ENCODE measurements around the gene NMU. TPM values are rescaled to one million over a fixed set of nuclear protein-coding genes. Genes with fewer than 3 reads are reported as not detected.
A peak's percentile ranks its signal among the peaks of the same experiment; 100 is the strongest.

NMU gene
- total and polyA plus RNA-seq, 7 donors, result 1.7 to 2.5 TPM; not detected in 5

- no peaks in the 10 kb centered on the region for H3K27me3 ChIP-seq
- no peak overlapping the region for H3K27ac ChIP-seq
- H3K4me3 ChIP-seq, result no peak overlapping the region
- intact Hi-C loops (cut with DNase I), result no loop called here
- no peak for TF ChIP-seq POLR2AphosphoS5 (IDR thresholded peaks at IDR 0.05)
- TF ChIP-seq POLR2A (IDR thresholded peaks at IDR 0.05), result no peak
- no peak for TF ChIP-seq EP300 (IDR thresholded peaks at IDR 0.05)
- TF ChIP-seq CTCF (IDR thresholded peaks at IDR 0.05), result no peak
- 93 to 94% methylated on average over 5 of the region's 5 CpGs for WGBS, 2 donors
- no peak for DNase-seq
- no peaks in the 10 kb centered on the region for H3K9me3 ChIP-seq
- no peaks in the 10 kb centered on the region for H3K4me1 ChIP-seq
- H3K36me3 ChIP-seq, result no peaks in the 10 kb centered on the region
These were observed 18.0 kb upstream of the NMU start for GRCh38 chr4:55654131-55654530.

- Histone ChIP-seq H3K4me1 (no peaks in the 10 kb centered on the region), H3K36me3 (no peaks in the 10 kb centered on the region), H3K27ac (no peak overlapping the region), H3K4me3 (no peak overlapping the region), H3K27me3 (no peaks in the 10 kb centered on the region), H3K9me3 (no peaks in the 10 kb centered on the region)
- WGBS, 2 donors, result 78 to 83% methylated on average over 5 of the region's 5 CpGs
- intact Hi-C loops (cut with DNase I), result no loop called here
- no peak for DNase-seq
- no peak for TF ChIP-seq POLR2AphosphoS5 (IDR thresholded peaks at IDR 0.05)
- no peak for TF ChIP-seq POLR2A (IDR thresholded peaks at IDR 0.05)
- no peak for TF ChIP-seq EP300 (IDR thresholded peaks at IDR 0.05)
- TF ChIP-seq CTCF (IDR thresholded peaks at IDR 0.05), result no peak
These were observed 14.4 kb upstream of the NMU start for GRCh38 chr4:55650483-55650882.

- Histone ChIP-seq H3K4me3 (no peak overlapping the region), H3K36me3 (no peaks in the 10 kb centered on the region), H3K27ac (no peak overlapping the region), H3K9me3 (no peaks in the 10 kb centered on the region), H3K4me1 (peaks cover 0 to 16% (median 14%) of the 10 kb centered on the region in 4 donors), H3K27me3 (peaks cover 17 to 47% (median 20%) of the 10 kb centered on the region in 3 donors)
- intact Hi-C loops (cut with DNase I), result no loop called here
- no peak for DNase-seq
- 25 to 48% methylated on average over 12 of the region's 12 CpGs for WGBS, 2 donors
- TF ChIP-seq CTCF (IDR thresholded peaks at IDR 0.05), result no peak
- TF ChIP-seq POLR2AphosphoS5 (IDR thresholded peaks at IDR 0.05), result no peak
- no peak for TF ChIP-seq POLR2A (IDR thresholded peaks at IDR 0.05)
- no peak for TF ChIP-seq EP300 (IDR thresholded peaks at IDR 0.05)
These were observed 1.2 kb upstream of the NMU start for GRCh38 chr4:55637272-55637820.

- peaks cover 17 to 47% (median 20%) of the 10 kb centered on the region in 3 donors for H3K27me3 ChIP-seq
- WGBS, 2 donors, result 13 to 30% methylated on average over 7 of the region's 7 CpGs
- peaks cover 0 to 16% (median 14%) of the 10 kb centered on the region in 4 donors for H3K4me1 ChIP-seq
- no peaks in the 10 kb centered on the region for H3K9me3 ChIP-seq
- intact Hi-C loops (cut with DNase I), result no loop called here
- TF ChIP-seq POLR2A (IDR thresholded peaks at IDR 0.05) (no peak), EP300 (IDR thresholded peaks at IDR 0.05) (no peak), CTCF (IDR thresholded peaks at IDR 0.05) (no peak), POLR2AphosphoS5 (IDR thresholded peaks at IDR 0.05) (no peak)
- DNase-seq, result no peak
- peak overlapping the region in 1 of 4 donors; percentile 38 for H3K4me3 ChIP-seq
- no peaks in the 10 kb centered on the region for H3K36me3 ChIP-seq
- H3K27ac ChIP-seq, result no peak overlapping the region
These were observed 530 bp upstream of the NMU start for GRCh38 chr4:55636656-55636999.

GRCh38 chr4:55635282-55635681 lies 816 bp downstream of the NMU start:
- intact Hi-C loops (cut with DNase I), result no loop called here
- TF ChIP-seq POLR2A (IDR thresholded peaks at IDR 0.05) (no peak), POLR2AphosphoS5 (IDR thresholded peaks at IDR 0.05) (no peak), EP300 (IDR thresholded peaks at IDR 0.05) (no peak), CTCF (IDR thresholded peaks at IDR 0.05) (no peak)
- Histone ChIP-seq H3K4me1 (peaks cover 0 to 16% (median 14%) of the 10 kb centered on the region in 4 donors), H3K36me3 (no peaks in the 10 kb centered on the region), H3K27ac (no peak overlapping the region), H3K9me3 (no peaks in the 10 kb centered on the region), H3K27me3 (peaks cover 17 to 47% (median 20%) of the 10 kb centered on the region in 3 donors), H3K4me3 (no peak overlapping the region)
- 5 to 7% methylated on average over 11 of the region's 11 CpGs for WGBS, 2 donors
- DNase-seq, result no peak

Measured in sigmoid colon (tissue), 7 donors.